ENCODE measurements around the gene KCNN1. TPM values are rescaled to one million over a fixed set of nuclear protein-coding genes. Genes with fewer than 3 reads are reported as not detected.
A peak's percentile ranks its signal among the peaks of the same experiment; 100 is the strongest.

KCNN1 gene
- total and polyA plus RNA-seq, 2 of the 13 experiments (the other 11 are each of a cell fraction or from before 2014, with no cell fraction given), result 0.04 TPM; not detected in 1

- WGBS (ENCODE audit: low lambda C conversion rate), result 95% methylated on average over 27 of the region's 27 CpGs
- DNase-seq (ENCODE audit: low spot score) (no peak), ATAC-seq (no peak), FAIRE-seq (no peak)
- Histone ChIP-seq H3K4me2 (ENCODE audit: low read depth, low read length) (peak overlapping the region; percentile 76), H4K20me1 (ENCODE audit: insufficient read depth, low read length) (no peaks in the 10 kb centered on the region), H3K27ac (ENCODE audit: extremely low read length, insufficient read depth, low read length) (no peak overlapping the region), H3K9ac (ENCODE audit: insufficient read depth, low read depth, low read length) (no peak overlapping the region), H3K36me3 (replicated peaks in 1 of 2; ENCODE audit: control insufficient read depth in 1 of 2, insufficient read depth in 2 of 2, low read length in 2 of 2) (no peaks in the 10 kb centered on the region), H3K4me3 (replicated peaks in 1 of 3; ENCODE audit: insufficient read depth in 1 of 3, low read depth in 2 of 3, low read length in 3 of 3) (peak overlapping the region in 2 of 3 experiments; percentile 60 to 72; a peak in 3 of 6 replicates), H3K27me3 (ENCODE audit: control insufficient read depth in 1 of 2, insufficient read depth in 2 of 2, low read length in 2 of 2) (peaks cover 0 to 2% of the 10 kb centered on the region in 2 experiments; a peak in 1 of 5 replicates), H3K9me3 (ENCODE audit: low read length) (no peaks in the 10 kb centered on the region), H3K79me2 (ENCODE audit: insufficient read depth, low read length) (no peaks in the 10 kb centered on the region), H2AFZ (ENCODE audit: low read length) (no peak overlapping the region), H3K4me1 (ENCODE audit: insufficient read depth, low read length) (peaks cover 29% of the 10 kb centered on the region)
- ChIA-PET POLR2A (no interaction called here), CTCF (ENCODE audit: low intra/inter-chr PET ratio, low total read pairs) (no interaction called here)
- intact Hi-C loops (cut with micrococcal nuclease; ENCODE audit: unreplicated experiment), result no loop called here
- TSS peak; percentile 69 for BruUV-seq (replicated peaks)
- in situ Hi-C loops (cut with HindIII; ENCODE audit: extremely low pct_ligation_motif_present, low pct_unique_long_range_greater_than_20kb), result loop anchor here (10.0 kb wide), 1 partner anchor 172 kb away; the partner anchor contains the start of gene IFI30
- TF ChIP-seq ZNF629 (CRISPR knock-in tag; conservative IDR thresholded peaks at IDR 0.05) (peak; percentile 95), ESRRA (CRISPR knock-in tag; IDR thresholded peaks at IDR 0.05; ENCODE audit: low read depth) (no peak), ZBTB26 (CRISPR knock-in tag; IDR thresholded peaks at IDR 0.05; ENCODE audit: borderline replicate concordance) (no peak), ADNP (CRISPR knock-in tag; IDR thresholded peaks at IDR 0.05) (0 out of 2 replicates have a peak, but pooled peaks have one; percentile 27), ZNF180 (CRISPR knock-in tag; IDR thresholded peaks at IDR 0.05; ENCODE audit: borderline replicate concordance, low read depth) (no peak), PRDM4 (CRISPR knock-in tag; IDR thresholded peaks at IDR 0.05; ENCODE audit: borderline replicate concordance) (no peak), FOXK2 (IDR thresholded peaks at IDR 0.05) (no peak), PCBP1 (IDR thresholded peaks at IDR 0.05; ENCODE audit: borderline replicate concordance, low read depth, low read length) (0 out of 2 replicates have a peak, but pooled peaks have one; percentile 44), ZMYM3 (CRISPR knock-in tag; IDR thresholded peaks at IDR 0.05) (peak; percentile 77; the same call in 1 of the 2 replicates), SMARCE1 (IDR thresholded peaks at IDR 0.05; ENCODE audit: borderline replicate concordance) (no peak), ZNF768 (CRISPR knock-in tag; IDR thresholded peaks at IDR 0.05) (peak; percentile 21; the same call in 1 of the 2 replicates), TCF12 (IDR thresholded peaks at IDR 0.05) (no peak), TCF12 (CRISPR knock-in tag; IDR thresholded peaks at IDR 0.05) (no peak), ZNF570 (CRISPR knock-in tag; IDR thresholded peaks at IDR 0.05; ENCODE audit: borderline replicate concordance) (no peak), REST (IDR thresholded peaks at IDR 0.05; ENCODE audit: borderline replicate concordance in 1 of 2, low read depth in 1 of 2, low read length in 2 of 2) (no peak)
Measured at GRCh38 chr19:18002347-18002850, 35.5 kb downstream of the KCNN1 start.
